Right forelimb (tissue), 1 donor: ENCODE data around the gene CST5.
"Not testable (repeated sequence)": the region's sequence is repeated elsewhere in the genome, so short reads cannot be mapped to it uniquely, and the experiment has no call there.

ENCODE experiments used
- DNase-seq: peaks from one replicate; pipeline ENCODE4 v3.0.0-alpha.2; 2018

The CST5 gene

DNA sequence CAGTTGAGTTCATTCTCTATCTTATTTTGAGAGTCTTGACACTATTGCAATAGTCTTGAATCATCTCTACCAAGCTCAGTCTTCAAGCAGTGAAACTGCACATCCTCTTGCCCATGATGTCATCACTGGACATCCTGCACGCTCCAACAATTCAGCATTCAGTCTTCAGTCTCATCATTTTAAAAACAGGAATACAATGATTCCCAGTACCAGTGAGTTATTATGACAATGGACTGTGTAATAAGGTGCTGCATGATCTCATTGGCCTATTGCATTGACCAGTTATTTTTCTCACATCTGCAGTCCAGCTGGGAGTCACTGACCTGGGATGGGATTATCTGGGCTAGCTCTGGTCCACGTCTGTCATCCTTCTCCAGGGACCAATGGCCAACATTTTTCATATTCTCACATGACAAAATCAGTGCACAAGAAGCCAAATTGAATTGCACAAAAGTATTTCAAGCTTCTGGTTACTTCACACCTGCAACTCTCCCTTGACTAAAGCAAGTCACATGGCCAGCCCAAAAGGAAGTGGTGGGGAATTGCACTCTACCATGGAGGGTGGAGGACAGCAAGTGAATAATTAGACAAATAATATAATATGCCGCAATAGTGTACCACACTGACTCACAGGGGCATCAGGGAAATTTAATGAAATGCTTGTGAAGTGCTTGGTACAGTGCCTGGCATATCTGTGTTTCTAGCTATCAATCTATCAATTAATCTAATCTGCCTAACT, 46.6 kb downstream of the CST5 start:
- no peak for DNase-seq

DNA sequence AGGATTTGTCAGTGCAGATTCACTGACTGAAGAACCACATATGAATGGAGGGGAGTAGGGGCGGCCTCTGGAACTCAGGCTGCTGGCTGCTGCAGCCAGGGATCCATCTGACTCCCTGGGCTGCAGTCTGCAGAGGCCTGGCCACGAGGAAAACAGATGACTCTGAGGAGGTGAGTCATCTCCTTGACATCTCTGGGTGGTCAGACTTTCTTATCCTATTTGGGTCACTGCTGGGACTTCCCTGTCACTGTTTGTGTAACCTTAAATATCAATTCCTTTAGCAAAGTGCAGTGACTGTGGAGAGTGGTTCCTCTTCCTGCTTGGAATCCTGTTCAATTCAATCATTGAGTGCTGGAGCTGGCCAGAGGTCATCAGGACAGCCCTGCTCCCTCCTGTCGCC, 47.6 kb downstream of the CST5 start:
- DNase-seq: not testable (repeated sequence)

DNA sequence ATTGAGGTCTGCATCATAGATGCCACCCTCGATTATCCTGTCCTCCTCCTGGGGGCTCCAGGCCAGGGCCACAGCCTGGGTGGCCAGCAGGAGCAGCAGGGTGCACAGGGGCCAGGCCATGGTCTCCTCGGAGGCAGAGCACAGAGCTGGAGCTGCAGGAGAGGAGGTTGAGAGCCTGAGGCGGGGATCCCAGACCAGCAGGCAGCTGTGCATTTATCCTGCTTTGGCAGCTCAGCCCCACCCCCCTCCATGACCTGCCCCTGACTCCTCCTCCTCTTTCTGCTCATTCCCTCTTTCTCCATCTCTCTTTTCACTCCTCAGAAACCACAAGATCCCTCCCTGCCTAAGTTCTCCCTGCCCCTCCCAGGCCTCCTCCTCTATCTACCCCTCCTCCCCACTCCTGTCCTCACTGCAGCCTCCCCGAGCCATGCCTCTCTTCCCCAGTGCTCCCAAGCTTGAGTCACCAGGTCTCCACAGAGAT, 53.0 kb downstream of the CST5 start, which contains the start of gene CST2:
Gene CST2 (minus strand): TSS at position 189 of the 481 bp plus-strand sequence. CDS start 69 bp downstream, at position 120.
- DNase-seq: no peak
